HEK293 (cell line): ENCODE measurements around the gene CFAP57.

Experiments
- CTCF ChIP-seq: fragments of 450-650 bp; formaldehyde crosslinking; IDR thresholded peaks from 2 replicates; pipeline ENCODE4 v1.5.1; 2016; ENCODE audit warnings: missing biosample characterization, missing genetic modification characterization
- REST ChIP-seq: fragments of 450-650 bp; formaldehyde crosslinking; IDR thresholded peaks from 2 replicates; pipeline ENCODE4 v1.5.1; 2016; ENCODE audit warnings: missing biosample characterization, missing genetic modification characterization
- ZNF548 ChIP-seq: fragments of 450-650 bp; formaldehyde crosslinking; IDR thresholded peaks from 2 replicates; pipeline ENCODE4 v1.5.1; 2016; ENCODE audit warnings: missing biosample characterization, missing genetic modification characterization
- ZNF561 ChIP-seq: fragments of 450-650 bp; IDR thresholded peaks from 2 replicates; pipeline ENCODE4 v1.5.1; 2018; ENCODE audit warnings: missing biosample characterization, missing genetic modification characterization, borderline replicate concordance

- TF ChIP-seq REST (tag by site-specific recombination) (no peak), ZNF561 (tag by site-specific recombination) (no peak), CTCF (no peak), ZNF548 (tag by site-specific recombination) (no peak)
Observed at GRCh38 chr1:43302721-43303470, 130.8 kb downstream of the CFAP57 start.
